Smooth muscle cell (in vitro differentiated cells): ENCODE measurements around the gene GRK5. TPM values are rescaled to one million over a fixed set of nuclear protein-coding genes. Genes with fewer than 3 reads are reported as not detected.

Experiments used
- DNase-seq: peaks from one replicate; lab custom pipeline; 2025; ENCODE audit not compliant: unreplicated experiment; lab: John Stamatoyannopoulos, UW
- H2AFZ ChIP-seq: fragments of 200-600 bp; sonication (generic); 2 replicates; pipeline ENCODE4 v1.6.0; 2016; ENCODE audit warnings: antibody characterized with exemption, low read depth, mild to moderate bottlenecking
- H3F3A ChIP-seq: fragments of 200-600 bp; sonication (generic); 2 replicates; pipeline ENCODE4 v1.6.0; 2017; ENCODE audit warnings: antibody characterized with exemption, low read depth
- H3K27ac ChIP-seq: fragments of 200-600 bp; sonication (generic); 2 replicates; pipeline ENCODE4 v1.5.1; 2016; ENCODE audit warnings: low read depth, mild to moderate bottlenecking
- H3K27me3 ChIP-seq: fragments of 200-600 bp; sonication (generic); 2 replicates; pipeline ENCODE4 v1.6.1; 2016; ENCODE audit warnings: low read depth, mild to moderate bottlenecking
- H3K36me3 ChIP-seq: fragments of 200-600 bp; sonication (generic); 2 replicates; pipeline ENCODE4 v1.5.1; 2016; ENCODE audit warnings: low read depth
- H3K4me1 ChIP-seq: fragments of 200-600 bp; sonication (generic); 2 replicates; pipeline ENCODE4 v1.5.1; 2016; ENCODE audit warnings: low read depth
- H3K4me2 ChIP-seq: fragments of 200-600 bp; sonication (generic); 2 replicates; pipeline ENCODE4 v1.6.0; 2016; ENCODE audit warnings: mild to moderate bottlenecking
- H3K4me3 ChIP-seq: fragments of 200-600 bp; sonication (generic); 2 replicates; pipeline ENCODE4 v1.5.1; 2016; ENCODE audit warnings: mild to moderate bottlenecking
- H3K79me2 ChIP-seq: fragments of 200-600 bp; sonication (generic); 2 replicates; pipeline ENCODE4 v1.6.0; 2016; ENCODE audit warnings: low read depth, mild to moderate bottlenecking
- H3K9ac ChIP-seq: fragments of 200-600 bp; sonication (generic); 2 replicates; pipeline ENCODE4 v1.6.0; 2016; ENCODE audit warnings: low read depth
- H3K9me3 ChIP-seq: fragments of 200-600 bp; sonication (generic); replicated peaks from 2 replicates; pipeline ENCODE4 v1.5.1; 2016; ENCODE audit warnings: low read depth
- H4K20me1 ChIP-seq: fragments of 200-600 bp; sonication (generic); 2 replicates; pipeline ENCODE4 v1.6.0; 2016; ENCODE audit warnings: low read depth
- WGBS: methylation state at CpG from one replicate; pipeline ENCODE4 v1.1.7; 2016; ENCODE audit warnings: low lambda C conversion rate; 5-methylcytosine and 5-hydroxymethylcytosine counted together
- polyA plus RNA-seq: library from polyadenylated mRNA; unstranded; fragments of >200 nt; fragmentation: Nextera tagmentation; extraction: Ambion mirVana; gene quantifications from 2 replicates; pipeline ENCODE4 v1.2.1, GENCODE V29; 2016
- total RNA-seq: library from RNA; depleted of rRNA; stranded (reverse); fragments of >200 nt; gene quantifications from 2 replicates; pipeline ENCODE4 v1.2.3, GENCODE V29; 2014
- TF ChIP-seq, protein P1 (sequence below): fragments of 200-600 bp; sonication (generic); IDR thresholded peaks from 2 replicates; pipeline ENCODE4 v1.5.1; 2017; ENCODE audit warnings: borderline replicate concordance, mild to moderate bottlenecking, antibody characterized with exemption; ENCODE audit not compliant: insufficient read depth, poor library complexity, severe bottlenecking

Gene GRK5
- total and polyA plus RNA-seq, 2 experiments from 2014 or later, result 4.4 to 5.2 TPM

DNA sequence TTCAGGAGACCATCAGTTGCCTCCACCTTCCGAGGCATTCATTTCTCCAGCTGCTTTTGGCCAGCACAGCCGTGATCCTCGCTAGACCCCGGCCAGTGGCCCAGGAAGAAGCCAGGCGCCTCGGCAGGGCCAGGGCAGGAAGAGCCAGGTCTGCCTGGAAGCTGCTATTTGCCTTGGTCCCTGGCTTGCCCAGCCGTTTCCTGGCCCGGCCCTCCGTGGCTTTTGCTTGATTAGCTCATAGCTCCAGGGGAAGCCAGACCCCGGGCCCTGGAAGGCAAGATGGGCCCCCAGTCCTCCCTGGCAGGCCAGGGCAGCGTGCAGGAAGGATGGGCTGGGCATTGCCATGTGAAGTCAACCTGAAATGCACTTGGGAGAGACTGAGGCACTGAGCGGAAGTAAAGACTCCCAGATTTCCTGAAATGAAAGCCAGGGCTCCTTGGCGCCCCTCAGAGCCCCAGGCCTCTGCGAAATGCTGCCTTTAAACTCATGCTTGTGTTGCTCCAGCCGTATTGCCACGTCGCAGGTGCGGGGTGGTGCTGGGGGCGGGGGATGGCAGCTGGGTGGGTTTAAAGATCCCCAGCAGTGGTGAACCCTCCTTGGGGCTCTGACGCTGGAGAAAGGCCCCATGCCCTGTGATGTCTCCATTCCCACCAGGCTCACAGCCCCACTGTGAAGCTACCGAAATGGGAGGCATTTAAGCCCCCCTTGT is 160.6 kb downstream of the GRK5 start:
- Histone ChIP-seq H3K27me3 (no peaks in the 10 kb centered on the region), H3K27ac (no peak overlapping the region), H3K4me3 (no peak overlapping the region), H3K79me2 (no peaks in the 10 kb centered on the region), H3F3A (no peaks in the 10 kb centered on the region), H3K36me3 (no peaks in the 10 kb centered on the region), H2AFZ (no peak overlapping the region), H4K20me1 (no peaks in the 10 kb centered on the region), H3K4me1 (no peaks in the 10 kb centered on the region), H3K9me3 (no peaks in the 10 kb centered on the region), H3K4me2 (no peak overlapping the region), H3K9ac (no peak overlapping the region)
- TF ChIP-seq, protein P1, sequence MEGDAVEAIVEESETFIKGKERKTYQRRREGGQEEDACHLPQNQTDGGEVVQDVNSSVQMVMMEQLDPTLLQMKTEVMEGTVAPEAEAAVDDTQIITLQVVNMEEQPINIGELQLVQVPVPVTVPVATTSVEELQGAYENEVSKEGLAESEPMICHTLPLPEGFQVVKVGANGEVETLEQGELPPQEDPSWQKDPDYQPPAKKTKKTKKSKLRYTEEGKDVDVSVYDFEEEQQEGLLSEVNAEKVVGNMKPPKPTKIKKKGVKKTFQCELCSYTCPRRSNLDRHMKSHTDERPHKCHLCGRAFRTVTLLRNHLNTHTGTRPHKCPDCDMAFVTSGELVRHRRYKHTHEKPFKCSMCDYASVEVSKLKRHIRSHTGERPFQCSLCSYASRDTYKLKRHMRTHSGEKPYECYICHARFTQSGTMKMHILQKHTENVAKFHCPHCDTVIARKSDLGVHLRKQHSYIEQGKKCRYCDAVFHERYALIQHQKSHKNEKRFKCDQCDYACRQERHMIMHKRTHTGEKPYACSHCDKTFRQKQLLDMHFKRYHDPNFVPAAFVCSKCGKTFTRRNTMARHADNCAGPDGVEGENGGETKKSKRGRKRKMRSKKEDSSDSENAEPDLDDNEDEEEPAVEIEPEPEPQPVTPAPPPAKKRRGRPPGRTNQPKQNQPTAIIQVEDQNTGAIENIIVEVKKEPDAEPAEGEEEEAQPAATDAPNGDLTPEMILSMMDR, result no peak
- DNase-seq, result no peak
- WGBS, result 90% methylated on average over 21 of the region's 21 CpGs

DNA sequence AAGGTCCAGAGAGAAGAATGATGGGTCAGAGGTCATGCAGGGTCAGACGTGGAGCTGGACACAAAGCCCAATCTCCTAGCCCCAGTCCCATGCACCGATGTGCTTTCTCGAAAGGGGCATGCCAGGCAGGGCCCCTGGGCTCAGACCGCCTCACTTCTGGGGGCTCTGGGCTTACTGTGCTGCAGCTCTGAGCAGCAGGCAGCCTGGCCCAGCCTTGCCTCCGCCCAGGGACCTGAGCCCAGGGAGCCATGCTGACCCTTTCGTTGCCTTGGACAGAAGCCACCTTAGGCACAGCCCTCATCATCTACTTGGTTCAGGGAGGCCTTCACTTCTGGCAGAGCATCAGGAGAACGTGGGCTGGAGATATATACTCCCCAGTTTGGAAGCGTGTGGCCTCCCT is 161.2 kb downstream of the GRK5 start:
- WGBS, result 94% methylated on average over 8 of the region's 8 CpGs

DNA sequence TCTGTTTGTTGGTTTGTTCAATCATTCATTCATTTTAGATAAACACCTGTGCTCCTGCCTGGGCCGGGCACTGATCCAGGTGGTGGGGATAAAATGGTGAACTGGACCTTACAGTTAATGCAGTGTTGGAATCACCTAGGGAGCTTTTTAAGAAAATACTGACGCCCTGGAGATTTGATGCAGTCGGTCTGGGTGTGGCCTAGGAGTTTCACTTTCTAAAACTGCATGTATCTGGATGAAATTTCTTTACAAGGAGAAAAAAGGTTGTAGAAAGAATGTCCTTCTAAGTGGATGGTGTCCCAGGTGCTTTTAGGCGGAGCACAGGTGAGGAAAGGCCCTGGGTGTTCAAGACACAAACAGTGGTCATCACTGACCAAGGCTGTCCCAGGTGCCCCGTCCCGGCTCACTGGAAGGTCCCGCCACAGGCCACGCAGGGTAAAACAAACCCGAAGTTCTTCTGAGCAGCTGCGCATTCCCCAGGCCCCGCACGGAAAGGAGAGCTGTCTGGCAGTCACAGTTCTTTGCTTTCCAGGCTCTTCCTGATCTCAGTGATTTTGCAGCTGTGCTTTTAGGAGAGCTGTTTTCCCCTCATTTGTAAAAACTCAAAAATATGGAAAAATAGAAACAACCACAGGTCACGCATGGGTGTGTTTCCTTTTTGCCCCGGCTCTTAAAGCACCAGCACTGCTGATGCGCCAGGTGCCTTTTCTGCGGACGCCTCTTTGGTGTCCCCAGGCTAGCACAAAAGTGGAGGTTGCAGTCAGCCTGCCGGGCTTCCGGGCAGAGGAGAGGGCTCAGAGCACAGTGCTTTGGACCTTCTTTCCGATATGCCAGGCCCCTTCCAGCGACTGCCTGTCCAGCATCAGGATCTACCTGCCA is 161.9 kb downstream of the GRK5 start:
- Histone ChIP-seq H3K4me3 (no peak overlapping the region), H3K9ac (no peak overlapping the region), H3K79me2 (no peaks in the 10 kb centered on the region), H3K4me2 (no peak overlapping the region), H3K36me3 (no peaks in the 10 kb centered on the region), H3K27me3 (no peaks in the 10 kb centered on the region), H3F3A (no peaks in the 10 kb centered on the region), H3K9me3 (no peaks in the 10 kb centered on the region), H3K27ac (no peak overlapping the region), H3K4me1 (no peaks in the 10 kb centered on the region), H4K20me1 (no peaks in the 10 kb centered on the region), H2AFZ (no peak overlapping the region)
- DNase-seq, result no peak
- 96% methylated on average over 21 of the region's 21 CpGs for WGBS
- TF ChIP-seq, protein P1, result no peak

More for the DNA sequence above, 161.2 kb downstream of the GRK5 start:
- H3K79me2 ChIP-seq, result no peaks in the 10 kb centered on the region
- no peak overlapping the region for H3K9ac ChIP-seq
- no peaks in the 10 kb centered on the region for H3K36me3 ChIP-seq
- no peaks in the 10 kb centered on the region for H3F3A ChIP-seq
- no peak overlapping the region for H2AFZ ChIP-seq
- no peak for DNase-seq
- H3K4me3 ChIP-seq, result no peak overlapping the region
- no peak overlapping the region for H3K4me2 ChIP-seq
- no peaks in the 10 kb centered on the region for H4K20me1 ChIP-seq
- no peaks in the 10 kb centered on the region for H3K9me3 ChIP-seq
- H3K27me3 ChIP-seq, result no peaks in the 10 kb centered on the region
- no peaks in the 10 kb centered on the region for H3K4me1 ChIP-seq
- TF ChIP-seq, protein P1, result no peak
- no peak overlapping the region for H3K27ac ChIP-seq
